ENCODE data around the gene GABARAPL2.

DNA sequence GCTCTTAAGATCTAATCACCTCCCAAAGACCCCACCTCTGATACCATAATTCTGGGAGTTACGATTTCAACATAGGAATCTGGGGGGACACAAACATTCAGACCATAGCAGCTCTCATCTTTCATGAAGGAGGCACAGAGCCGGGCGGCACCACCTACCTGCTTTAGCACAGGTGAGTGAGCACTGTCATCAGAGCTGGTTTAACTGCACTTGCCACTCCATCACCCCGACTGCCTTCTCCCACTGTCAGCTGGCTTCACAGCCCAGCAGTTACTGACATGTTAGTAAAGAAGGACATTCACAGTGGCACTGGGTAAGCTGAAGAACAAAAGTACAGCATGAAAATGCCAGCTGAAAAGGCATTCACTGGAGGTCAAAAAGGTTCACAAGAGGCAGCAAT, 22.5 kb downstream of the GABARAPL2 start:
- TF ChIP-seq POLR2A (IDR thresholded peaks at IDR 0.05; ENCODE audit: low read length), result no peak
- TF ChIP-seq GATA1 (IDR thresholded peaks at IDR 0.05; ENCODE audit: low read depth, low read length), result no peak
